Activated CD4-positive, alpha-beta T cell treated with anti-CD3 and anti-CD28 coated beads for 36 hours (primary cell): Measurements from ENCODE around the gene SLC12A6. TPM values are rescaled to one million over a fixed set of nuclear protein-coding genes. Genes with fewer than 3 reads are reported as not detected.

Source experiments
- ATAC-seq: fragments of 200-7000 bp; cut with Tn5 transposase; one replicate; pipeline ENCODE4 v1.10.0; 2021; ENCODE audit warnings: mild to moderate bottlenecking, moderate library complexity
- CTCF ChIA-PET: fragments of 350-600 bp; sonication (Branson Sonifier 250); formaldehyde crosslinking; loops from one replicate; lab custom pipeline; 2021; ENCODE audit warnings: antibody characterized with exemption; lab: Charles Lee
- POLR2A ChIA-PET: fragments of 350-600 bp; sonication (Branson Sonifier 250); formaldehyde crosslinking; loops from one replicate; lab custom pipeline; 2021; ENCODE audit warnings: antibody characterized with exemption, inconsistent platforms; lab: Charles Lee
- DNase-seq: peaks from one replicate; pipeline ENCODE4 v3.0.0-alpha.2; 2020
- H3K27ac Mint-ChIP-seq: one replicate; pipeline ENCODE4 v1.8.0; 2021; ENCODE audit warnings: mixed read lengths
- H3K27me3 Mint-ChIP-seq: one replicate; pipeline ENCODE4 v1.8.0; 2021; ENCODE audit warnings: mixed read lengths
- H3K36me3 Mint-ChIP-seq: one replicate; pipeline ENCODE4 v1.8.0; 2021; ENCODE audit warnings: low read depth, mixed read lengths
- H3K4me1 Mint-ChIP-seq: one replicate; pipeline ENCODE4 v1.8.0; 2021; ENCODE audit warnings: mixed read lengths
- H3K4me3 Mint-ChIP-seq: one replicate; pipeline ENCODE4 v1.8.0; 2021; ENCODE audit warnings: mild to moderate bottlenecking, moderate library complexity, mixed read lengths
- H3K9me3 Mint-ChIP-seq: one replicate; pipeline ENCODE4 v1.8.0; 2021; ENCODE audit warnings: low read depth, mixed read lengths
- intact Hi-C, 2 experiments: fragments of 100-400 bp; cut with DNase I in 1 of 2; cut with micrococcal nuclease in 1 of 2; formaldehyde crosslinking; loops; one replicate each; pipeline versions ENCODE4 v1.14.2 to v1.15.1; 2022 to 2024; cut with DNase I, micrococcal nuclease
- total RNA-seq, 2 experiments: library from RNA; stranded (reverse); gene quantifications; one replicate each; pipeline ENCODE4 v1.2.3, GENCODE V29; 2021

SLC12A6 gene
- total RNA-seq, 2 experiments from 2014 or later, result 18.2 to 22.1 TPM

DNA sequence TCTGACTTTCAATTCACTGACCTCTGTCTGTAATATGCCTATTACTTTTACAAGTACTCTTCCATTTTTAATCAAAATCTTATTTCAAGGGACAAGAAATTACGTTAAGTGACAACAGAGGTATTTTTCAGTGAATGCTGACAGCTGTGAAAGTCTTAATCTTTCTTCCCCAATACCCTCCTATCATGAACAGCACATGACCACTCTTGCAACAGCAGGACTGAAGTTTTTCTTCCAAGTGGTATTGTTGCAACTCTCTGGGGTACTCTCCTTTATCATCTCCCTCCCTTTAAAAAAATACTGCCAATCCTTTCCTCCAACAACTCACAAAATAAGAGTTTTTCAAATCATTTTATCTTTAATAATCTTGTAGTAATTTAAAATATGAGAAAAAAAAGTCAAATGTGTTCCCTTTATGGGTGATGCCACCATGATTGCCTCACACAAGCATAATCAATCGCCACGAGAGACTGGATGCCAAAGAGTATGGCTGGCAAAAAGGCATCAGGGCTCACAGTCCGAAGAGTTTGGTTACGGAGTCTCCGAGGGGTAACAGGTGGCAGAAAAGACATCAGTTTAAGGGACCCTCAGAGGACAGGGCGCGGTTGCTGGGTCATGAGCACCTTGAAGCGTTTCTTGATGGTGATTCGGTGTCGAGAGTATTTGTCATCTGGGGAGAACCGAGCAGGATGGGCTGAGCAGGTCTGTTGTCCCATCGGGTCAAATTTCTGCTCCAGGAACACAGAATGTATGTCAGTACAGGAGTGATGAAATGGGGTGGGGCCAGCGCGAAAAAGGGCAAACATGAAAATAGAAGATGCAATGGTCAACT, 4.0 kb upstream of the SLC12A6 start:
- intact Hi-C loops, result loop anchor here (2.0 to 5.0 kb wide), 4 partner anchors 95 to 626 kb away; partner anchors contain the start of genes AQR (in 1 of the 2), GOLGA8A (in 1 of the 2) and PGBD4 (in 1 of the 2)
- H3K4me3 Mint-ChIP-seq, result no peak overlapping the region
- ATAC-seq (no peak), DNase-seq (no peak)
- ChIA-PET POLR2A (no interaction called here), CTCF (interaction anchor here (0.9 to 3.3 kb wide), 6 partner anchors 12 to 117 kb away, joined by 4 to 13 read pairs (median 7); partner anchors contain the start of gene EMC4)
- peaks cover 28% of the 10 kb centered on the region for H3K36me3 Mint-ChIP-seq
- no peaks in the 10 kb centered on the region for H3K9me3 Mint-ChIP-seq
- no peaks in the 10 kb centered on the region for H3K27me3 Mint-ChIP-seq
- H3K4me1 Mint-ChIP-seq, result peaks cover 33% of the 10 kb centered on the region
- H3K27ac Mint-ChIP-seq, result peak overlapping the region; percentile 88

DNA sequence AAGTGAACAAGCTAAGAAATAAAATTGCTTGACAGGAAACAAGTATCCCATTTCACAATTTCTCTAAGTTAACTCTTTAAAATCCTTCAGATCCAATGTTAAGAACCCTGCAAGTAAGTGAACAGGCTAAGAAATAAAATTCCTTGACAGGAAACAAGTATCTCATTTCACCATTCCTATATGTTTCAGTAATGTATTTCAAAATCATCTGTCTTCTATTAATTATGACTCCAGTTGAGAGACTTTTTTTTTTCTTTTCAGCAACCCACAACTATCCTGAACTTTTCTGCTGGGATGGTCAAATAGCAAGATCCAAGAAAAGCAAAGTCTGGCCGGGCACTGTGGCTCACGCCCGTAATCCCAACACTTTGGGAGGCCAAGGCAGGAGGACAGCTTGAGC, 2.4 kb upstream of the SLC12A6 start:
- ATAC-seq, result no peak
- no peaks in the 10 kb centered on the region for H3K9me3 Mint-ChIP-seq
- intact Hi-C loops, result loop anchor here (5.0 kb wide), 4 partner anchors 118 to 647 kb away; partner anchors contain the start of genes AVEN (in 2 of the 2), AQR (in 1 of the 2) and ZNF770 (in 1 of the 2)
- ChIA-PET CTCF (interaction anchor here (0.6 to 4.6 kb wide), 5 partner anchors 11 to 630 kb away, joined by 3 to 17 read pairs (median 6); partner anchors contain the start of gene AQR), POLR2A (interaction anchor here (0.7 kb wide), 1 partner anchor 11 kb away, joined by 6 read pairs; no protein-coding TSS in a partner anchor)
- peak overlapping the region; percentile 63 for H3K27ac Mint-ChIP-seq
- peaks cover 48% of the 10 kb centered on the region for H3K4me1 Mint-ChIP-seq
- DNase-seq, result no peak
- H3K36me3 Mint-ChIP-seq, result peaks cover 28% of the 10 kb centered on the region
- H3K27me3 Mint-ChIP-seq, result no peaks in the 10 kb centered on the region
- no peak overlapping the region for H3K4me3 Mint-ChIP-seq

DNA sequence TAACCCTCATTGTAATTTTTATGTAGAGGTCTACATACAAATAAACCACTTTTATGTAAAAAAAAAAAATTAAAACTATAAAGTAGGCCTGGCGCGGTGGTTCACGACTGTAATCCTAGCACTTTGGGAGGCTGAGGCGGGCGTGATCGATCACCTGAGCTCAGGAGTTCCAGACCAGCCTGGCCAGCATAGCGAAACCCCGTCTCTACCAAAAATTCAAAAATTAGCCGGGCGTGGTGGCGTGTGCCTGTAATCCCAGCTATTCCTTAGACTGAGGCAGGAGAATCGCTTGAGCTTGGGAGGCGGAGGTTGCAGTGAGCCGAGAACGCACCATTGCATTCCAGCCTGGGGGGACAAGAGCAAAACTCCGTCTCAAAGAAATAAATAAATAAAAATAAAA, 766 bp upstream of the SLC12A6 start:
- intact Hi-C loops, result loop anchor here (1.0 to 5.0 kb wide), 5 partner anchors 29 to 649 kb away; partner anchors contain the start of genes AVEN (in 2 of the 2), LPCAT4 (in 1 of the 2), PGBD4 (in 1 of the 2) and ZNF770 (in 1 of the 2)
- no peak overlapping the region for H3K27ac Mint-ChIP-seq
- DNase-seq (no peak), ATAC-seq (no peak)
- H3K36me3 Mint-ChIP-seq, result peaks cover 31% of the 10 kb centered on the region
- no peaks in the 10 kb centered on the region for H3K9me3 Mint-ChIP-seq
- peak overlapping the region; percentile 83 for H3K4me3 Mint-ChIP-seq
- no peaks in the 10 kb centered on the region for H3K27me3 Mint-ChIP-seq
- POLR2A ChIA-PET, result interaction anchor here (0.6 to 2.4 kb wide), 5 partner anchors 10 to 299 kb away, joined by 3 to 12 read pairs (median 4); partner anchors contain the start of genes EMC7, GOLGA8B and PGBD4
- CTCF ChIA-PET, result interaction anchor here (1.0 to 4.6 kb wide), 4 partner anchors 10 to 96 kb away, joined by 3 to 17 read pairs (median 10); partner anchors contain the start of gene LPCAT4
- peaks cover 62% of the 10 kb centered on the region for H3K4me1 Mint-ChIP-seq

DNA sequence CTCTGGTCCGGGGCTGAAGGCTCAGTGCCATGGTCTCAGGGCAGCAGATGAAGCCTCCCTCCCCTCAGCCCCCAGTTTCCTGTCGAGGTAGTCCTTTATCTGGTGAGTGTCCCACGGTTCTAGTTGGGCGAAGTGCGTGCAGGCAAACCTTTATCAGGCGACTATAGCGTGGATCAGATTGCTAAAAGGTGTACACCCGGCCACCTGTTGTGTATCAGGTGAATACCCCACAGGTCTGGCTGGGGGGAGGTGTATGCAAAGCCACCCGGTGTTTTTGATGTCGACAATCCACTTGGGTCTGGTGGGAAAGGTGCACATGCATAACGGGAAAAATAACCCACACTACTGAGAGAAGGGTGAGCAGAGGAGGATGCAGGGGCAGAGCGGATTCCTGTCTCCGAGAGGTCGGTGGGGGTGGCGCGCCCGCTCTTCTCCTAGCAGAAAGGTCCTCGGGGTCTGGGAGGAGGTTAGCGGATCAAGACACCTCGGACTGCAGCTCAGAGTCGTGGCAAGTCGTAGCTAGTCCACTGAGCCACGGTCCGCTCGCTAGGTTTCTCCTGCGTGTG, 507 bp downstream of the SLC12A6 start:
- Mint-ChIP-seq H3K9me3 (no peaks in the 10 kb centered on the region), H3K27ac (peak overlapping the region; percentile 97), H3K4me3 (peak overlapping the region; percentile 83), H3K27me3 (no peaks in the 10 kb centered on the region), H3K36me3 (peaks cover 32% of the 10 kb centered on the region), H3K4me1 (peaks cover 74% of the 10 kb centered on the region)
- CTCF ChIA-PET, result interaction anchor here (0.6 to 4.6 kb wide), 8 partner anchors 9 to 1243 kb away, joined by 3 to 17 read pairs (median 6); partner anchors contain the start of genes KATNBL1 and LPCAT4
- POLR2A ChIA-PET, result interaction anchor here (2.4 kb wide), 1 partner anchor 9 kb away, joined by 12 read pairs; no protein-coding TSS in a partner anchor
- ATAC-seq (peak; percentile 4), DNase-seq (peak; percentile 42)
- intact Hi-C loops, result loop anchor here (1.0 to 5.0 kb wide), 4 partner anchors 98 to 650 kb away; partner anchors contain the start of genes AVEN (in 2 of the 2) and ZNF770 (in 1 of the 2)

- POLR2A ChIA-PET, result interaction anchor here (2.4 kb wide), 1 partner anchor 8 kb away, joined by 12 read pairs; no protein-coding TSS in a partner anchor
- ATAC-seq, result no peak
- intact Hi-C loops, result loop anchor here (5.0 kb wide), 3 partner anchors 114 to 651 kb away; partner anchors contain the start of genes AVEN (in 2 of the 2) and ZNF770 (in 1 of the 2)
- peak overlapping the region; percentile 83 for H3K4me3 Mint-ChIP-seq
- H3K27me3 Mint-ChIP-seq, result no peaks in the 10 kb centered on the region
- no peaks in the 10 kb centered on the region for H3K9me3 Mint-ChIP-seq
- CTCF ChIA-PET, result interaction anchor here (0.6 to 4.6 kb wide), 8 partner anchors 11 to 127 kb away, joined by 3 to 17 read pairs (median 6); partner anchors contain the start of genes KATNBL1 and LPCAT4
- peaks cover 74% of the 10 kb centered on the region for H3K4me1 Mint-ChIP-seq
- H3K27ac Mint-ChIP-seq, result peak overlapping the region; percentile 97
- DNase-seq, result peak; percentile 25
- peaks cover 30% of the 10 kb centered on the region for H3K36me3 Mint-ChIP-seq
Observed at GRCh38 chr15:34336231-34336990, 1.2 kb downstream of the SLC12A6 start.

DNA sequence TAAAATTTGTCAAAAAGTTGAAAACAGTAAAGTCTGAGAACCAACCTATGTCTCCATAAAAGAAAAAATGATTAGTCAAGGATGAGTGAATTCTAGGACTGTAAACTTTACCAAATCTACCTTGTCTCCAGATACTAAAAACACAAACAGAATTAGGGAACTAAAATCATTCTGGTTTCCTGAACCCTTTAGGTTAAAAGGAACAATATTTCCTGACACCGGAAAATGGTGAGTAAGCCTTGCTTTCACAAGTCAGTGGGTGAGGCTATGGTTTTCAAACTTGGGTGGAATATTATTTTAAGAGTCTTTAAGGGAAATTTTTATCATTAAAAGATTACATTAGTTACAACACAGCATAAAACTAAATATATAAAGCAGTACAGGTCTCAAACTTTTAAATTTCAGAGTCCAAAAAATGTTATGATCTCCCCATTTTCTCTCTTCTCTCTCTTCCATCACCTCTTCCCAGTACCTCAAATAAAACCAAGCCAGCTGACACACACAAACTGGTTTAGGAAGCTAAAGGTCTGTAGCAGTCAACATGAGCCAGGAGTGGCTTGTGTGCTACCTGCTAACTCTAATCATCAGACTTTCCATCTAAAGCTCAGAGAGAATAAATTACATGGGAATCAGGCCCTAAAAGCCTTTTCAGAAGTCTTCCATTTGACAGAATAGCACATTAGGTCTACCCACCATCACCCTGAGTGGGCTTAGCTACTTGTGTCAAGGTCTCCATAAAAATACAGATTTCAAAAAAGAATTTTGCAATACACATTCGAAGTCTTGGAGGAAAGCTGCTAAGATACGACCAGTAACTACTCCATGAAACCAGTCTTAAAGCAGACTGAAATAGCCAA, 2.2 kb downstream of the SLC12A6 start:
- H3K4me3 Mint-ChIP-seq, result peak overlapping the region; percentile 83
- no peaks in the 10 kb centered on the region for H3K9me3 Mint-ChIP-seq
- intact Hi-C loops, result loop anchor here (2.0 to 5.0 kb wide), 5 partner anchors 95 to 652 kb away; partner anchors contain the start of genes AVEN (in 2 of the 2), PGBD4 (in 1 of the 2) and ZNF770 (in 1 of the 2)
- ChIA-PET CTCF (interaction anchor here (1.2 to 4.6 kb wide), 5 partner anchors 10 to 96 kb away, joined by 3 to 17 read pairs (median 5); no protein-coding TSS in a partner anchor), POLR2A (no interaction called here)
- DNase-seq (no peak), ATAC-seq (no peak)
- H3K36me3 Mint-ChIP-seq, result peaks cover 21% of the 10 kb centered on the region
- peaks cover 77% of the 10 kb centered on the region for H3K4me1 Mint-ChIP-seq
- peak overlapping the region; percentile 97 for H3K27ac Mint-ChIP-seq
- no peaks in the 10 kb centered on the region for H3K27me3 Mint-ChIP-seq

- DNase-seq, result no peak
- Mint-ChIP-seq H3K27me3 (no peaks in the 10 kb centered on the region), H3K4me3 (peak overlapping the region; percentile 83), H3K27ac (peak overlapping the region; percentile 97), H3K36me3 (peaks cover 14% of the 10 kb centered on the region), H3K4me1 (peaks cover 76% of the 10 kb centered on the region), H3K9me3 (no peaks in the 10 kb centered on the region)
- ChIA-PET CTCF (interaction anchor here (0.6 to 2.2 kb wide), 3 partner anchors 8 to 110 kb away, joined by 3 to 9 read pairs (median 4); partner anchors contain the start of genes EMC4, LPCAT4, NOP10 and NUTM1), POLR2A (no interaction called here)
- intact Hi-C loops, result loop anchor here (2.0 to 5.0 kb wide), 5 partner anchors 94 to 653 kb away; partner anchors contain the start of genes AVEN (in 2 of the 2), PGBD4 (in 1 of the 2) and ZNF770 (in 1 of the 2)
- no peak for ATAC-seq
Observed at GRCh38 chr15:34334672-34335071, 2.9 kb downstream of the SLC12A6 start.

DNA sequence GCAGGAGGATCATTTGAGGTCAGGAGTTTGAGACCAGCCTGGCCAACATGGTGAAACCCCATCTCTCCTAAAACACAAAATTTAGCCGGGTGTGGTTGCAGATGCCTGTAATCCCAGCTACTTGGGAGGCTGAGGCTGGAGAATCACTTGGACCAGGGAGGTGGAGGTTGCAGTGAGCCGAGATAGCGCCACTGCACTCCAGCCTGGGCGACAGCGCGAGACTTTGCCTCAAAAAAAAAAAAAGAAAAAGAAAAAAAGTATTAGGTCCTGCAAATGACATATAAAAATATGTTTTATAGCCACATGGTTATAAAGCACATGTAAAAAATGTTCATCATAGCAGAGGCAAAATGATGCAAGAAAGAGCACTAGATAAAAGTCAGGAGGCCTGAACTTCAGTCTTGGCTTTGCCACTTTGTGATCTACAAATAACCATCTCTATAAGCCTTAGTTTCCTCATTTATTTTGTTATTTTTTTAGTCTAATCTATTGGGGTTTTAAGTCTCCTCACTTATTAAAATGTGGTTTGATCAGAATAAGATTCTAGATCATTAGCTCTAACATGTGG, 4.9 kb downstream of the SLC12A6 start:
- DNase-seq (no peak), ATAC-seq (no peak)
- peaks cover 8% of the 10 kb centered on the region for H3K36me3 Mint-ChIP-seq
- peak overlapping the region; percentile 35 for H3K4me3 Mint-ChIP-seq
- peaks cover 83% of the 10 kb centered on the region for H3K4me1 Mint-ChIP-seq
- H3K9me3 Mint-ChIP-seq, result no peaks in the 10 kb centered on the region
- ChIA-PET POLR2A (interaction anchor here (0.6 kb wide), 1 partner anchor 91 kb away, joined by 4 read pairs; no protein-coding TSS in a partner anchor), CTCF (interaction anchor here (1.5 to 2.2 kb wide), 4 partner anchors 10 to 123 kb away, joined by 3 to 9 read pairs (median 6); partner anchors contain the start of genes KATNBL1, LPCAT4, NOP10 and NUTM1)
- intact Hi-C loops, result no loop called here
- peak overlapping the region; percentile 94 for H3K27ac Mint-ChIP-seq
- H3K27me3 Mint-ChIP-seq, result no peaks in the 10 kb centered on the region

DNA sequence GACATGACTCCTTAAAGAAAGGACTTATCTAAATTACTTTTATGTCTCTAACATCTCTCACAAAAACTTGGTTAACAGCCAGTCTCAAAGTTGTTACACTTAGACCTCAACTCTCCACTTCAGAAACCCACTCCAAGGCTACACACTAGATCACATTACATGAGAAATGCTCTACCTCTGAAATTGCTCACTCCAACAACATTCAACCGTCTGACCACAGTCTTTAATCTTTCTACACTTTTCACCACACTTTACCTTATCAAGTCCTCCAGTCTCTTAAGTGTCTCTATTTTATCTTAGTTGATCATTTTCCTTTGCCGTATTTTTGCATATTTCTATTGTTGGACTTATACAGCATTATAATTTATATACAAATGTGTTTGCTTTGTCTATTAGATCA, 5.8 kb downstream of the SLC12A6 start:
- Mint-ChIP-seq H3K4me3 (peak overlapping the region; percentile 35), H3K27me3 (no peaks in the 10 kb centered on the region), H3K4me1 (peaks cover 90% of the 10 kb centered on the region), H3K36me3 (peaks cover 8% of the 10 kb centered on the region), H3K27ac (peak overlapping the region; percentile 94), H3K9me3 (no peaks in the 10 kb centered on the region)
- ChIA-PET CTCF (interaction anchor here (4.6 kb wide), 1 partner anchor 14 kb away, joined by 33 read pairs; no protein-coding TSS in a partner anchor), POLR2A (no interaction called here)
- intact Hi-C loops, result no loop called here
- ATAC-seq (peak; percentile 62), DNase-seq (no peak)
